NOMO-1 treated with dmso at 0.1 percent for 144 hours (cell line): ENCODE measurements around the gene RBMS3.

ENCODE experiments used
- DNase-seq: peaks from one replicate; lab custom pipeline; 2025; ENCODE audit not compliant: unreplicated experiment; lab: John Stamatoyannopoulos, UW

The RBMS3 gene

DNA sequence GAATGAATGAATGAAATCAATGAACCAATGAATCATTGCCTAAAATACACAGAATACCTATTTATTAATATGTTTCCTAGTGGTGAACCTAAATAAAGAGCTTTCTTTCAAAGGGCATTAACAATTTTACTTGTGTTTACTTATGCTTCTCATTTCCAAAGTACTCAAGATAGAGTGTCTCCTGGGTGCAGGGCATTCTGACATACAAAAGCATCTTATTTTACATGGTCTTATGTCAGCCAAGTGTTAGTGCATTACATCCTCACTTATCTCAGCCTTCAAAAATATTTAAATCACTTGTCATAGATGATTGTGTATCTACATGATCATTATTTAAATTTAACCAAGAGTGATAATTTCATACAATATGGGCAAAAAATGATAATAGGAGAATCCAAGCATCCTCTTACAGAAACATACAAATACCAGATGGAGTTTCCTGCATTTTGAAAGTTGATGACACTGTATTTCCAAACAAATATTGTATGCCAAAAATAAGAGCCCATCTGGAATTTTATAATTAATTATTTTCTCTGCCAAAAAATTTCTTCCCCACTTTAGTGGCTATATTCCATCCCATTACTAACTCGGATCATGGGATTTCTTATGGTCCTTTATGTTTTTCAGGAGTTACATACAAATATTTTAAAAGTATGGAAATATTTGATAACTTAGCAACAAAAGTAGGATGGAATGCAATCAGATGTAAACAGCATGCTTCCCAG lies 279.0 kb downstream of the RBMS3 start:
- no peak for DNase-seq

DNA sequence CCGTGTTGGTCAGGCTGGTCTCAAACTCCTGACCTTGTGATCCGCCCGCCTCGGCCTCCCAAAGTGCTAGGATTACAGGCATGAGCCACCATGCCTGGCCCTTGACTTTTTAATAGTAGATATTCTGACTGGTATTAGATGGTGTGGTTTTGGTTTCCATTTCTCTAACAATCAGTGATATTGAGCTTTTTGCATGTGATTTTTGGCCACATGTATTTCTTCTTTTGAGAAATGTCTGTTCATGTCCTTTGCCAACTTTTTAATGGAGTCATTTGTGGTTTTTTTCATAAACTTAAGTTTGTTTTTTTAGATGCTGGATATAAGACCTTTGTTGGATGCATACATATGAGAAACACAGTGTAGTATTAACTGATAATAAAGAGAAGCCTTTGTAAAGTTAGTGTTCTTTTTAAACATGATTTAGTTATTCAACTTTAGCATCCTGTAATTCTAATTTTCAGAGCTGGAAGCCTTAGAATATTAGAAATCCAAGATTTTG lies 280.8 kb downstream of the RBMS3 start:
- DNase-seq, result no peak

DNA sequence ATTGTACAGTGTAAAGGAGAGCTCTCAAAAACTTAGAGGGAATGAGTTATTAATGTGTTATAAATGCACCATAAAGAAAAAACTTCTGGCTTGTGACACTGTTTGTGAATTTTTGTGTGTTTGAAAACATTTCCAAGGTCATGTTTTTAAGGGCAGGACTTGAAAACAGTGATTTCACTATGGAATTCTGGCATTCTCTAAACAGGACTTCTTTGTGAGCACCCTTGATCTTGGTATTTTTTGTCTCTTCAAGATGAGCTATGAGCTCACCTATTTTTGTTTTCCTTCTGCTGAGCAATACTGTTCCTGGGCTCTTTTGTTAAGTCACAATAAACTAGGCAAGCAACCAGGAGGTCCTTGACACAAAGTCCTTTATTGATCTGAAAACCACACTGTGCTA lies 284.4 kb downstream of the RBMS3 start:
- DNase-seq, result no peak

DNA sequence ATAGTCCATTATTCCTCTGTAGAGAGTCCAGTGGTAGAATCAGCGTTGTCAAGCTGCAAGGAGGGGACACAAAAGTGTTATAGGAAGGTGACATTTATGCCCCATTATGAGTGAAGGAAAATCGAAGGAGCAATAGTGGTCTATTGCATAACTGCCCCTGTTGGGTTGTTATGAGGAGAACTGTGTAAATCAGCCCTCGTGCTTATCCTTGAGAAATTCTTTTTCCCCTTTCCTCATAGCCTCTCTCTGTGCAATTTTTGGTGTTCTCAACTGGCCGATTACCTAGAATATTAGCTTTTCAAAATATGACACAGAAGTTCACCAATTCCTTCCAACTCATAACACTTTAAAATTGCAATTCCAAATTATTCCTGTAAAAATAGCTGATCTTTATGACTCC lies 286.6 kb downstream of the RBMS3 start:
- no peak for DNase-seq

DNA sequence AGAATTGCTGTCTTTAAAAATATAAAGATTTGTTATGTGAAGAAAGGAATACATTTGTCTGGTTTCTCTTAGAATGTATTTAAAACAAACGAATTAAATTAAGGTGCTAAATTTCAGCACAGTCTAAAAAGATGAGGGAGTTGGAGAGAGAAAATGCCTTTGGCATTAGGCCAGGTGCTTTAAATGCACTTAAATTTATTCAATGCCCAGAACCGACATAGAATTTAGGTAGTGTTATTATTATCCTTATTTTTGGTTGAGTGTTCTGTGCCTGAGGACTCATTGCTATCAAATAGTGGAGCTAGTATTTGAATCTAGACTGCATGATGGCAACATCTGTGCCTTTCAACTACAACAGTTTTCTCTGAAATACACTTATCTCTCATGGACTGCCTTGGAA lies 287.5 kb downstream of the RBMS3 start:
- DNase-seq, result no peak

DNA sequence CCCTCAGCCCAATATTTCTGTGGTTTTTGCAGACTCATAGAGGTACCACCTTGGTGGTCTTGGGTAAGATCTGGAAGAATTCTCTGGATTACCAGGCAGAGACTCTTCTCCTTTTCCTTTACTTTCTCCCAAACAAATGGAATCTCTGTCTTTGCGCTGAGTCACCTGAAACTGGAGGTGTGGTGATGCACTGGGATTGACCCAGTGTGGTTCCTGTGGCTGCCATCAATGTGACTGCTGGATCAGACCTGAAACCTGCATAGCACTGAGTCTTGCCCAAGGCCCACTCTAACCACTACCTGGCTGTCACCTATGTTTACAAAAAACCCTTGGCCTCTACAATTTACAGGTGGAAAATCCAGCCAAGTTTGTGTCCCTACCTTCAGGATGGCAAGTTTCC lies 295.3 kb downstream of the RBMS3 start:
- DNase-seq, result no peak

DNA sequence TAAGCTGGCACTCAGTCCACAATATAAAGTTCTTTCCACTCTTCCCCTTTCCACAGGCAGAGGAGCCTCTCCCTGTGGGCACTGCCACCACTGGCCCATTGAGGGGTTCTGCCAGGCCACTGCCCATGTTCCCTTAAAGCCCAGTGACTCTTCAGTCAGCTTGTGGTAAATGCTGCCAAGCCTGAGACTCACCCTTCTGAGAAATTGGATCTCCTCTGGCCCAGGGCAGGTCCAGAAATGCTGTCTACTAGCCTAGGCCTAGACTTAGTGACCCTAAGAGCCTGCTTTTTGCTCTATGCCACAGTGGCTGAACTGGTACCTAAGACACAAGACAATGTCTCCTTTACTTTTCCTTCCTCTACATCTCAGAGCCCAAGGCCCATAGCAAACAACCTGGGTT lies 295.8 kb downstream of the RBMS3 start:
- DNase-seq, result no peak

DNA sequence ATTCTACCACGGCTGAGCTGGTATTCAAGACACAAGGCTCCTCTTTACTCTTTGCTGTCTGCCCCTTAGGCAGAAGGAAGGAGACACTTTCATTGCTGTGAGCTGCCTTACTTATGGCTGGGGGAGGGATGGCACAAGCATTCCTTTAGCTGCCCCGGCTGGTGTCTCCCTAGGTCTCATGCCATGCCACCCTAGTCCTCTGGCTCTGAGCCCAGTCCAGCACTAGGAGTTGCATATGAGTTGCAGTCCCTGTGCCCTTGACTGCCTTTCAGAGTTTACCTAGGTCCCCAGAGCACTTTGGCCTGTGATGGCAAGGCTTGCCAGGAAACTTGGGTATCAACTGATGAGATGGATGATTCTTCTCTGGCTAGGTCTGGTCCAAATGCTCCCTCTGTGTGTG lies 296.4 kb downstream of the RBMS3 start:
- no peak for DNase-seq

DNA sequence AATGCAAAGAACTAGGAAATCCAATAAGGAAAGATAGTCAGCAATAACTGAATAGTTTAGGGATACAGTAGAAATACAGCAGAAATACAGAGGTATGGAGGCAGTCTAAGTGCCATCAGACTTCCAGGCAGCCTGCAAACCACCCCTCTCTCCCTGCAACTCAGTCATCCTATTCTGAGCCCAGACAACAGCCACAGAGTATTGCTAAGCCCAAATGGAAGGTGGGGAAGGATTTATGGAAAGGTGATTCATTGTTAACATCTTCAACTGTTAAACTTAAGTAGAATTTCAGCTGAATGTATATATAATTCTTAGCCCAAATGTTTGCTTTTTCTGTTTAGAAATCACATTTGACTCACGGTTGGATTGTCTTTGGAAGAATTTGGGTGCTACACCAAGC lies 300.4 kb downstream of the RBMS3 start:
- no peak for DNase-seq

DNA sequence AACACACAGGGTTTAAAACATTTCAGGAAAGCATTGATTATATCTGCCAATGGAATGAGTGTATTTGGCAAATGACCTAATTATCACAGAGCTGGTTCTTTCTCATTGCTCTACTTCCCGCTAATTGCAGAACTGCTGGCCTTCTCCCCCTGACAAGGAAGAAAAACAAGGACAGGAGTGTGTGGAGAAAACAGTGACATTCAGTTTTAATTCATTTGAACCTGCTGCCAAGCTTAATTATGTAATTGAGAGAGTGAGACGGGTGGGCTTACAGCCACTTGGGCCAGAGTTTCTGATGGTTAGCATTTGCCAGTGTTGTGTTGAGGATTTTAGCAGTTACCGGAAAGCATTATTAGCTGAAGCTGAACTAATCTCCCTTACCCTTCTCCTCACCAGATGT lies 301.4 kb downstream of the RBMS3 start:
- DNase-seq, result no peak

DNA sequence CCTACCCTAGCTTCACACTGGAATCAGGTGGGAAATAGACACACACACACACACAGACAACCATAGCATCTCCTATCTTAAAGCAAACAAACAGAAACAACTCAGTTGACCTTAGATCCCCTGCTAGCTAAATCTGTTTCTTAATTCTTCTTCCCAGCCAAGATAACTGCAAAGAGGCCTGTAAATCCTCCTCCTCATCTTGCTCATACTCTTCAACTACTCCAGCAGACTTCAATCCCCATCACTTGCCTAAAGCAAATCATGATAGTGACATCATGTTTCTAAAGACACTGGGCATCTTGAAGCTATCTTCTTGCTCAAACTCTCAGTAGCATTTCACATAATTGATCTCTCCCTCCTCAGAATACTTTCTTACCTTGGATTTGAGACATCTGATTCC lies 303.0 kb downstream of the RBMS3 start:
- no peak for DNase-seq

DNA sequence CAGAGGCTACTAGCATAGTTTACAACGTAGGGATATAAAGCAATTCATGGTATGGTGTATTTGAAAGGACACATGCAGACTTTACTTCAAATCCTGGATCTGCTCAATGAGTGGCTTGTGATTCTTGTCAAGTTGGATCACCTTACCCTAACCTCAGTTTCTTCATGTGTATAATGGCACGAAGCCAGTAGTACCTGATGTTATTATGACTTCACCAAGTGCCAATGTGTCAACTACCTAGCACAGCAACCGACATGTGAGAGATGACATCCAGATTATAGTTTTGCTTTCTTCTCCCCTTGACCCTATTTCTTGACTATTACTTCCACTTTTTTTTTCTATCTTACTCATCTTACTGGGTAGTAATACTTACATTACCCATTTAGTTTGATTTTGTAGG lies 304.5 kb downstream of the RBMS3 start:
- no peak for DNase-seq

DNA sequence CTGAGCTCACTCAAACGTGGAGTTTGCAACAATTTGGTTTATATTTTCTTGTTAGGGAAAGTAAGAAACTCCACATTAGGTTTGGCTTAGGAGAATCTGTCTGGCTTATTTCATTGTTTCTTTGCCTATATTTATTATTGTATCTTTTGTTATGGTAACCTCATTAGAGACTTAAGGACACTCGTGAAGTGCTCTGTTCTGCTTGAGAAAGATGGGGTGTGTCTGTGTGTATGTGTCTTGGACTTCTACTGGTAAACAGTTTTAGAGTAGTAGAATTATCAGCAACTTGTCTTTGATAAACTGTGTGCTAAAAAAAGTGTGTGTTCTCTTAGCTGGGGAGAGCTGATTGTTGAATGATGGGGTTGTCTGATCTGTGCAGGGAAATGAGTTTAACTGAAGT lies 306.5 kb downstream of the RBMS3 start:
- DNase-seq, result no peak

DNA sequence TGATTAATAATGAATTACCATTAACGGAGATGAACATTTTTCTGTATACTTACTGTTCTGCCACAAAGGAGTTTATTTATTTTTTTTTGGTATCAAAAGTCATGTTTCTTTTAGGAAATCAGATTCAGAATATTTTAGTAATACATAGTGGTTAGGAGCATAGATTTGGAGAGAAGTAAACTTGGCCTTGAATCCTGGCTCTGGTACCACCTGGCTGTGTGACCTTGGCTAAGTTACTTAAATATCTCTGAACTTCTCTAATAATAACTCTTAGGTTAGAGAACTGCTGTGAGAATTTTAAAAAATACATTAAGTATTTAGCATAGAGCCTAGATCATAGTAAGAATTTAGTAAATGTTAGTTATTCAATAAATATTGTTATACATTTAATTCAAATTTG lies 309.1 kb downstream of the RBMS3 start:
- no peak for DNase-seq

DNA sequence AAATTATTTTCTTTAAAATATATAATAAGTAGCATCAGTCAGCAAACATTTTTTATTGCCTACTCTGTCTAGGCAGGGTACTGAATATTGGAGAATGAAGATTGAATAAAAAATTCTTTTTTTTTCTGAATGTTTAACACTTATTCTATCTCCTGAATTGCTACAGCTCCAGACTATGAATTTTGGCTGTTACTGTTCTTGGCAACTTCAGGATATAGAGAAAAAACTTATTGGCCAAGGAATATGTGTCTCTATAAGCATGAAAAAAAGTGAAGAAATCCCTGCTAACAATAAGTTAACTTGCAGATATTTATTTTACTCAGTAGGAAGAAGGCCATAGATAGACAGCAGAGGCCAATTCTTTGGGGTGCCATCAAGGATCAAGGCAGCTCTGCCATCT lies 309.6 kb downstream of the RBMS3 start:
- DNase-seq, result no peak

DNA sequence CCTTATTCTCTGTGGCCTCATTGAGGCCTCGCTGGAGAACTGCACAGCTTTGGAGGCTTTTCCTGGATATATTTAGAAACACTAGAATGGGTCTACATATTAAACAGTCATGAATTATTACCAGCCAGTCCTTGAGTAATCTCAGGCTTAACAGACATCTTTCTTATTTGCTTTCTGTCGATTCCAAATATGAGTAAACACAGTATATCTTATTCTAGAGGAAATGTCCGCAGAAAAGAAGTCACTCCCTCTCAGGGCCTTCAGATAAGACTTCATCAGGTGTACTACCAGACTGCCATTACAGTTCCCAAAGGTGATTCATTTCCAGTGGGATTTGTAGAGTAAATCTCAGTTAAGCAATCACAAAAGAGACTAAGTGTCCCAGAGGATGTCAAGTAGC lies 310.7 kb downstream of the RBMS3 start:
- DNase-seq, result no peak

DNA sequence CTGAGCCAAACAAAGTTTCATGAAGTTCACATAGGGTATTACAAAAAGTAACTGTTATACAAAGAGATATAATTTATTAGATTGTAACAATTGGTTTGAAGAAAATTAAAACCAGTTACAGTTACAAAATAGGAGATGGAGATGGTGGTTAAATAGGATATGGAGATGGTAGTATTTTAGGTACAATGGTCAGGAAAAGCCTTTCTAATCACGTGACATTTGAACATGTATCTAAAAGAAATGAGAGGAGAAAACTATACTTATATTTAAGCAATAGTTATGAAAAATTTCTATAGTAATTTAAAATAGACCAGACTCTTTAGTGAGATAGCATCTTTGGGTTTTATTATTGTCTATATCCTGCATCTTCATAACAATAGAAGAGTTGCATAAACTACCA lies 312.9 kb downstream of the RBMS3 start:
- no peak for DNase-seq

DNA sequence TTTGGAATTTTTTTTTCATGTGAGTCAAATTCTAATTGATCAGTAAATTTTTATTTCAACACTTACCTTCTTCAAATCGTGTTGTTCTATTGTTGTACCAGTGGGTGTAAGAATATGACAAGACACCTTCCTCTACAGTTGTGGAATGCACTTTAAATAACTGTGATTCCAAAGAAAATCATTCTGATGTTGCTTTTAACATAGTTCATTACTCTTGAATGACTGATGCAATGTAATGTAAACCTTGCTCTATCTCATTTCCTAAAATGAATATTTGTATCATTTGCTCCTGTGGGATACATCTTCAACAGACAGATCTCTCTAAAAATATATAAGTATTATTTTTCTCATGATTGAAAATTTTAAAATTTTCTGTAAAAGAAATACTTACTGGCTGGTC lies 313.4 kb downstream of the RBMS3 start:
- no peak for DNase-seq

DNA sequence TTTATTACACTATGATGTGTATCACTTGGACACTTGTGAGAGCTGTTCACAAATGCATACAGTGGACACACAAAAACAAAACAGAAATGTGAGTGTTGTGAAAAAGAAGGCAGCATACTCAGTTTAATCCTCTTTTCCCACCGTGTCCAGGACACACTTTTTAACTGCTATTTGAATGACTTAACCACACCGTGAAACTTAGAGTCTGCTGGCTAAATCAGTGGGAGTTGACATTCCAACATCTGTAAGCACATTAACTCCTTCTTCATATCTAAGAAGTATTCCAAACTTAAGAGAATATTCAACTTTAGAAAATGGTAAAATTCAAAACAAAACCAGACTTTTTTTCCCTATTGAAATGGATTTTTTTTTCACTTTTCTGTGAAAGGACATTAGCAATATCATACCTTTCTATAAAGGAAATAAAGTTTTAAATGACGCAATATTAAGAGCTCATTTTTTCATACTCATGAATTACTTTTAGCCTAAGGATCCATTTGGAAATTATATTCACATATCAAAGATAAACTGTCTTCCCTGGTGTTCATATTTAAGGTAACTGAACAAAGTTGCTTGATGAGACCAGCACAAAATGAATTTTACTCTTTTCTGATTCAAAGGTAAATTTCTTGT lies 316.6 kb downstream of the RBMS3 start:
- no peak for DNase-seq

DNA sequence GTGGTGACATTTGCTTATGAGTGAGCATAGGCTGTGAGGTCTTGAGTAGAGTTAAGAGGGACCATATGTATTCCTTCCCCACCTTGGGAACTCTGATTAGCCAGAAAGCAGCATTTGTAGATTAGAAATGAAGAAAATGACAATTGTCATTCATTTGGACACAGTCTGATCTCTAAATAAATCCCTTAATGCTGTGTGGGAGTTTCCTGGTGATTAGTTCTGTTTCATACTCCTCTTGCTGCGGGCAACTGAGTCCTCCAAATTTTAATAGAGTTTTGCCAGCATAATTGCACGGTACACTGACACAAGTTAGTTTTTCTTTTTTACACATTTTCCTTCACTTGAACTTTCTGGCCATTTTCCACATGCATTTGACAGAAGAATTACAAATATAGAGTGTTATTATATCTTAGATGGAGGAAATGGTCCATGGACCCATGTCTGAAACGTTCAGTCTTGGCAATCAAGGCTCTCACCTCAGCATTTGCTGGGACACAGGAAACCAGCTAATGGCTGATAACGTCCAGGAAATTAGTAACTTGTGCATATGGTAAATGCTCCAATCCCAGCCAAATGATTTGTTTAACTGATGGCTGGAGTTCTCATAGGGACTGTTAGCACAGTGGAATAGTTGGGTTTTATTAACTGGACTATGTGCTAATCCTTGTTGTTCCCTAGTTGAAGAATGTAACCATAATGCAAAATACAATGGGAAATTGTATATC lies 321.2 kb downstream of the RBMS3 start:
- DNase-seq, result no peak

DNA sequence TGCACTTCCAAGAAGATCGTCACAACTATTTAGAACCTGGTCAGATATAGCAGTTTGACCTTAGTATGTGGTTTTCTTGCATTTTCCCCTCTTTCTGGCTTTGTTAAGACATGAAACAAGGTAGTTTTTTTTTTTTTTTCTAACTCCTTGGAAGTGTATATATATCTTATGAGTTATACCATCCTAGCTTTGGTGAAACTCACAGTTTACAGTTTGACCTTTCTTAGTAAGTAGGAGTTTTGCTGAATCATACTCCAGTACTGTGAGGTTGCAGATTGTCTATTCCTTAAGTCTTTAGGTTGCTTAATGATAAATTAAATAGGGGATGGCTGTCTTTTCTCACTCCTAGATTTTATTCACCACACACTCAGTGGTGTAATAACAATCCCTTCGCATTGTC lies 325.0 kb downstream of the RBMS3 start:
- DNase-seq, result no peak

DNA sequence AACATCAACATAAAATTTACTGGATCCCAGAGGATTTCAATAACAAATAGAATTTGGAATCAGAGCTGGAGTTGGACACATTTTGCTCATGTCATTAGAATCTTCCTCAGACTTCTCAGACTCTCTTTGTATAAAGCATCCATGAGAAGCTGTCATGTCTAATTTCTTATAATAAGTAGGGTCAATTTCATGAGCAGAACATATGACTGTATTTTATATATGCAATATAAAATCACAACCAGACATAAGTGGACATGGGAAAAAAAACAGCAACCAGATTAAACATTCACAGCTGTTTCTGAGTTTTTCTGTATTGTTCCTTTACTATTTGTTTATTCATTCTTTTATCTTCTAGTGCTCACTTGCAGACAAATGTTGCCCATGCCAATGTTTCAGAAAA lies 325.5 kb downstream of the RBMS3 start:
- DNase-seq, result no peak
